ENCODE data around the gene MRNIP.

DNA sequence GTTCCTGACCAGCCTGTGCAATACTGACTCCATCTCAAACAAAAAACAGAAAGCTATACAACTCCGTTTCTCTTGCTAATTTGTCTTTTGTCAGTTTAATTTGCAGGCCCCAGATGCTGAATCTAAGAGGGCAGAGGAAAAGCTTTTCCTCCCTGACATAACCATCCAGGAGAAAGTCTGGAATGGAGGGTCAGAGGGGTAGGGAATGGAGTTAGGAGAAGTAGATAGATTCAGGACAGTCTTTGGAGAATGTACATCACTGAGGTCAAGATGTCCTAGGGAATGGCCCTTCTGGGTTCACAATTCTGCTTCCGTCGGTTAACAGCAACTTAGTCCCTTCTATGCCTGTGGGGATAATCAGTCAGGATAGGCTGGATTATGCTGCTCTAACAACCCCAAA, 44.5 kb downstream of the MRNIP start:
- TF ChIP-seq, protein P1, sequence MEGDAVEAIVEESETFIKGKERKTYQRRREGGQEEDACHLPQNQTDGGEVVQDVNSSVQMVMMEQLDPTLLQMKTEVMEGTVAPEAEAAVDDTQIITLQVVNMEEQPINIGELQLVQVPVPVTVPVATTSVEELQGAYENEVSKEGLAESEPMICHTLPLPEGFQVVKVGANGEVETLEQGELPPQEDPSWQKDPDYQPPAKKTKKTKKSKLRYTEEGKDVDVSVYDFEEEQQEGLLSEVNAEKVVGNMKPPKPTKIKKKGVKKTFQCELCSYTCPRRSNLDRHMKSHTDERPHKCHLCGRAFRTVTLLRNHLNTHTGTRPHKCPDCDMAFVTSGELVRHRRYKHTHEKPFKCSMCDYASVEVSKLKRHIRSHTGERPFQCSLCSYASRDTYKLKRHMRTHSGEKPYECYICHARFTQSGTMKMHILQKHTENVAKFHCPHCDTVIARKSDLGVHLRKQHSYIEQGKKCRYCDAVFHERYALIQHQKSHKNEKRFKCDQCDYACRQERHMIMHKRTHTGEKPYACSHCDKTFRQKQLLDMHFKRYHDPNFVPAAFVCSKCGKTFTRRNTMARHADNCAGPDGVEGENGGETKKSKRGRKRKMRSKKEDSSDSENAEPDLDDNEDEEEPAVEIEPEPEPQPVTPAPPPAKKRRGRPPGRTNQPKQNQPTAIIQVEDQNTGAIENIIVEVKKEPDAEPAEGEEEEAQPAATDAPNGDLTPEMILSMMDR (conservative IDR thresholded peaks at IDR 0.05 in 1 of 2, IDR thresholded peaks at IDR 0.05 in 1 of 2; ENCODE audit: extremely low read depth in 1 of 2, insufficient read depth in 1 of 2, low read depth in 1 of 2, low read length in 2 of 2): no peak
- no peak for TF ChIP-seq EZH2 (IDR thresholded peaks at IDR 0.05; ENCODE audit: borderline replicate concordance, low read length)

Measured in mammary epithelial cell (primary cell).